ENCODE measurements around the gene CIT. TPM values are rescaled to one million over a fixed set of nuclear protein-coding genes. Genes with fewer than 3 reads are reported as not detected.

CIT gene
- total RNA-seq, 1 experiment from 2014 or later = 67.9 TPM

DNA sequence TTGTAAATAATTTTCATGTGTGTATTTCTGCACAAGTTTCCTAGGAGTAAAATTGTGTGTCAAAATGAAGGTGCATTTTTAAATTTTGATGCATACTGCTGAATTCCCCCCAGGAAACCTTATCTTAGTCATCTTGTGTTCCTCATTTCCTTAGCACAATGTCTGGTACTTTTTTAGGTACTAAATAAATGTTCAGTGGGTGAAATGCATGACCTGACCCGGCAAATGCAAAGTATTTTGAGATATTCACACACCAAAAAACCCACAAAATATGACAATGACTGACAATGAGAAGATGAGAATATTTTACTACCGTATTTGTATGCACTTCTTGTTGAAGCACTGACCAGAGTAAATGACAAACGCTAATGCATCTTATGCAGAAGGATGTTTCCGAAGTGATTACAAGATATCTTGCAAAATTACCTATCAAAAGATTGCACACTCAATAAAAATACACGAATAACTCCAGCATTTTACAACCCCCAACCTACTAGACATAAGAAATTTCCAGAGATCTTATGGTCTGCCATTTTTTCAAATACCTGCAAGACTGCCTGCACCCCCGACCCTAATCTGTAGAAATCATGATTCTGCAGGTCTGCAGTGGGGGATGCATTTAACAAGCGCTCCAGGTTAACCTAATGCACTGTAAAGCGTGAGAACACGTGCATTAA is 210.1 kb downstream of the CIT start:
- Histone ChIP-seq H3K27ac (ENCODE audit: low read length) (peak overlapping the region; percentile 49; the same call in 1 of the 2 replicates), H3K4me3 (ENCODE audit: low read depth in 2 of 2, low read length in 2 of 2) (peak overlapping the region; percentile 49 to 77), H3K36me3 (ENCODE audit: control insufficient read depth, insufficient read depth, low read length) (peaks cover 20% of the 10 kb centered on the region), H3K4me1 (ENCODE audit: control insufficient read depth, insufficient read depth, low read length) (peaks cover 15% of the 10 kb centered on the region), H3K27me3 (ENCODE audit: control insufficient read depth, insufficient read depth, low read length) (no peaks in the 10 kb centered on the region), H3K9me3 (ENCODE audit: control insufficient read depth, insufficient read depth, low read depth, low read length) (no peaks in the 10 kb centered on the region)
- no peak for TF ChIP-seq SIN3A (IDR thresholded peaks at IDR 0.05; ENCODE audit: borderline replicate concordance, insufficient read depth, low read depth, low read length)
- TF ChIP-seq POLR2AphosphoS5 (IDR thresholded peaks at IDR 0.05; ENCODE audit: low read depth, low read length) = no peak
- TF ChIP-seq, protein P1, sequence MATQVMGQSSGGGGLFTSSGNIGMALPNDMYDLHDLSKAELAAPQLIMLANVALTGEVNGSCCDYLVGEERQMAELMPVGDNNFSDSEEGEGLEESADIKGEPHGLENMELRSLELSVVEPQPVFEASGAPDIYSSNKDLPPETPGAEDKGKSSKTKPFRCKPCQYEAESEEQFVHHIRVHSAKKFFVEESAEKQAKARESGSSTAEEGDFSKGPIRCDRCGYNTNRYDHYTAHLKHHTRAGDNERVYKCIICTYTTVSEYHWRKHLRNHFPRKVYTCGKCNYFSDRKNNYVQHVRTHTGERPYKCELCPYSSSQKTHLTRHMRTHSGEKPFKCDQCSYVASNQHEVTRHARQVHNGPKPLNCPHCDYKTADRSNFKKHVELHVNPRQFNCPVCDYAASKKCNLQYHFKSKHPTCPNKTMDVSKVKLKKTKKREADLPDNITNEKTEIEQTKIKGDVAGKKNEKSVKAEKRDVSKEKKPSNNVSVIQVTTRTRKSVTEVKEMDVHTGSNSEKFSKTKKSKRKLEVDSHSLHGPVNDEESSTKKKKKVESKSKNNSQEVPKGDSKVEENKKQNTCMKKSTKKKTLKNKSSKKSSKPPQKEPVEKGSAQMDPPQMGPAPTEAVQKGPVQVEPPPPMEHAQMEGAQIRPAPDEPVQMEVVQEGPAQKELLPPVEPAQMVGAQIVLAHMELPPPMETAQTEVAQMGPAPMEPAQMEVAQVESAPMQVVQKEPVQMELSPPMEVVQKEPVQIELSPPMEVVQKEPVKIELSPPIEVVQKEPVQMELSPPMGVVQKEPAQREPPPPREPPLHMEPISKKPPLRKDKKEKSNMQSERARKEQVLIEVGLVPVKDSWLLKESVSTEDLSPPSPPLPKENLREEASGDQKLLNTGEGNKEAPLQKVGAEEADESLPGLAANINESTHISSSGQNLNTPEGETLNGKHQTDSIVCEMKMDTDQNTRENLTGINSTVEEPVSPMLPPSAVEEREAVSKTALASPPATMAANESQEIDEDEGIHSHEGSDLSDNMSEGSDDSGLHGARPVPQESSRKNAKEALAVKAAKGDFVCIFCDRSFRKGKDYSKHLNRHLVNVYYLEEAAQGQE (IDR thresholded peaks at IDR 0.05; ENCODE audit: insufficient read depth in 1 of 2, low read depth in 2 of 2, low read length in 1 of 2) = no peak
- TF ChIP-seq, protein P2, sequence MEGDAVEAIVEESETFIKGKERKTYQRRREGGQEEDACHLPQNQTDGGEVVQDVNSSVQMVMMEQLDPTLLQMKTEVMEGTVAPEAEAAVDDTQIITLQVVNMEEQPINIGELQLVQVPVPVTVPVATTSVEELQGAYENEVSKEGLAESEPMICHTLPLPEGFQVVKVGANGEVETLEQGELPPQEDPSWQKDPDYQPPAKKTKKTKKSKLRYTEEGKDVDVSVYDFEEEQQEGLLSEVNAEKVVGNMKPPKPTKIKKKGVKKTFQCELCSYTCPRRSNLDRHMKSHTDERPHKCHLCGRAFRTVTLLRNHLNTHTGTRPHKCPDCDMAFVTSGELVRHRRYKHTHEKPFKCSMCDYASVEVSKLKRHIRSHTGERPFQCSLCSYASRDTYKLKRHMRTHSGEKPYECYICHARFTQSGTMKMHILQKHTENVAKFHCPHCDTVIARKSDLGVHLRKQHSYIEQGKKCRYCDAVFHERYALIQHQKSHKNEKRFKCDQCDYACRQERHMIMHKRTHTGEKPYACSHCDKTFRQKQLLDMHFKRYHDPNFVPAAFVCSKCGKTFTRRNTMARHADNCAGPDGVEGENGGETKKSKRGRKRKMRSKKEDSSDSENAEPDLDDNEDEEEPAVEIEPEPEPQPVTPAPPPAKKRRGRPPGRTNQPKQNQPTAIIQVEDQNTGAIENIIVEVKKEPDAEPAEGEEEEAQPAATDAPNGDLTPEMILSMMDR (IDR thresholded peaks at IDR 0.05) = no peak
- no peak for TF ChIP-seq TCF7L2 (IDR thresholded peaks at IDR 0.05; ENCODE audit: low read depth, low read length)
- no TSS peak for BruUV-seq (replicated peaks)
- CTCF ChIA-PET = interaction anchor here (0.5 kb wide), 1 partner anchor 222 kb away, joined by 10 read pairs; no protein-coding TSS in a partner anchor
- in situ Hi-C loops (cut with HindIII; ENCODE audit: low pct_unique_long_range_greater_than_20kb, low sequenced_read_pairs) = no loop called here
- no peak for DNase-seq (ENCODE audit: low read depth, low spot score)
- POLR2A ChIA-PET = no interaction called here
- intact Hi-C loops (cut with micrococcal nuclease; ENCODE audit: unreplicated experiment) = no loop called here
- peak; percentile 26 for ATAC-seq

DNA sequence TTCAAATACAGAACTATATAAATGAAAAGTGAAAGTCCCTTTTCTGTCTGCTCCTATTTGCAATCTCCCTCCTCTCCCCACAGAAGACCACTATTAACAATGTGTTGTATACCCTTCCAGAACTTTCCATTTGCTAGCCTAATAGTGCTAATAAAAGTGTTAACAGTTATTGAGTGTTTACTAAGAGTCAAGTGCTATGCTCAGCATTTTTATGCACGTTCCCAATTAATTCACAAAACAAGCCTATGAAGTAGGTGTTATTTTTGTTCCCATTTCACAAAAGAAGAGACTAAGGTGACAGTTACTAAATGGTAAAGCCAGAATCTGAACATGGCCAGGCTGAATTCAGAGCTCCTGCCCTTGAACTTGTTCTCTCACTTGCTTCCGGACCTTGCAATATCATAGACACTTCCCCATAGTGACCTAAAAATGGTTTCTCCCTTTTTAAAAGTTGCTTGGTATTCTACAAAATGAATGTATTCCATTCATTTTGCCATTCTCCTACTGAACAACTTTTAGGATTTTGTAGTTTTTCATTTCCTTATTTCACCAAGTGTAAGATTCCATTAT is 210.8 kb downstream of the CIT start:
- ChIA-PET POLR2A (no interaction called here), CTCF (no interaction called here)
- Histone ChIP-seq H3K4me3 (ENCODE audit: low read depth in 2 of 2, low read length in 2 of 2) (no peak overlapping the region), H3K4me1 (ENCODE audit: control insufficient read depth, insufficient read depth, low read length) (peaks cover 15% of the 10 kb centered on the region), H3K36me3 (ENCODE audit: control insufficient read depth, insufficient read depth, low read length) (peaks cover 14% of the 10 kb centered on the region), H3K27ac (ENCODE audit: low read length) (no peak overlapping the region), H3K9me3 (ENCODE audit: control insufficient read depth, insufficient read depth, low read depth, low read length) (no peaks in the 10 kb centered on the region), H3K27me3 (ENCODE audit: control insufficient read depth, insufficient read depth, low read length) (no peaks in the 10 kb centered on the region)
- no peak for DNase-seq (ENCODE audit: low read depth, low spot score)
- no TSS peak for BruUV-seq (replicated peaks)
- intact Hi-C loops (cut with micrococcal nuclease; ENCODE audit: unreplicated experiment) = no loop called here
- in situ Hi-C loops (cut with HindIII; ENCODE audit: low pct_unique_long_range_greater_than_20kb, low sequenced_read_pairs) = no loop called here
- no peak for ATAC-seq
- TF ChIP-seq, protein P1 (IDR thresholded peaks at IDR 0.05; ENCODE audit: insufficient read depth in 1 of 2, low read depth in 2 of 2, low read length in 1 of 2) = no peak
- TF ChIP-seq, protein P2 (IDR thresholded peaks at IDR 0.05) = no peak
- TF ChIP-seq POLR2AphosphoS5 (IDR thresholded peaks at IDR 0.05; ENCODE audit: low read depth, low read length) (no peak), SIN3A (IDR thresholded peaks at IDR 0.05; ENCODE audit: borderline replicate concordance, insufficient read depth, low read depth, low read length) (no peak), TCF7L2 (IDR thresholded peaks at IDR 0.05; ENCODE audit: low read depth, low read length) (no peak)
